Upper lobe of left lung (tissue), 6 donors: ENCODE data around the gene VWA8. TPM values are rescaled to one million over a fixed set of nuclear protein-coding genes. Genes with fewer than 3 reads are reported as not detected.
"Not testable (repeated sequence)": the region's sequence is repeated elsewhere in the genome, so short reads cannot be mapped to it uniquely, and the experiment has no call there.

Experiments
- ATAC-seq, 2 donors: fragments of 200-7000 bp; cut with Tn5 transposase; one replicate each; pipeline ENCODE4 v1.9.1; 2022; ENCODE audit warnings: mild to moderate bottlenecking in 2 of 2, moderate library complexity in 2 of 2; ENCODE audit not compliant: low FRiP score in 2 of 2
- DNase-seq, 2 donors: peaks; one replicate each; pipeline ENCODE4 v3.0.0-alpha.2; 2019 to 2020
- H3K27ac ChIP-seq, 4 donors: fragments of 200-600 bp; sonication (generic); one replicate each; pipeline ENCODE4 v1.5.1; 2016 to 2019
- H3K27me3 ChIP-seq, 4 donors: fragments of 200-600 bp; sonication (generic); one replicate each; pipeline ENCODE4 v1.5.1; 2017 to 2019
- H3K36me3 ChIP-seq, 4 donors: fragments of 200-600 bp; sonication (generic); one replicate each; pipeline ENCODE4 v1.5.1; 2016 to 2019
- H3K4me1 ChIP-seq, 4 donors: fragments of 200-600 bp; sonication (generic); one replicate each; pipeline ENCODE4 v1.5.1; 2018 to 2019
- H3K4me3 ChIP-seq, 4 donors: fragments of 200-600 bp; sonication (generic); one replicate each; pipeline ENCODE4 v1.5.1; 2017 to 2019; ENCODE audit warnings: mild to moderate bottlenecking in 2 of 4, moderate library complexity in 1 of 4
- H3K9me3 ChIP-seq, 4 donors: fragments of 200-600 bp; sonication (generic); one replicate each; pipeline ENCODE4 v1.5.1; 2018 to 2019
- EP300 ChIP-seq, 4 donors: sonication (generic); formaldehyde crosslinking; IDR thresholded peaks; one replicate each; pipeline ENCODE4 v1.5.1; 2017; ENCODE audit warnings: antibody characterized with exemption in 4 of 4, control low read depth in 2 of 4
- POLR2A ChIP-seq, 4 donors: fragments of 450-650 bp; IDR thresholded peaks; one replicate each; pipeline ENCODE4 v1.5.1; 2016 to 2017; ENCODE audit warnings: antibody characterized with exemption in 4 of 4, mild to moderate bottlenecking in 2 of 4
- POLR2AphosphoS5 ChIP-seq, 2 donors: sonication (generic); formaldehyde crosslinking; IDR thresholded peaks; one replicate each; pipeline ENCODE4 v1.5.1; 2017; ENCODE audit warnings: antibody characterized with exemption in 2 of 2
- WGBS, 2 donors: methylation state at CpG; one replicate each; pipeline ENCODE4 v1.1.5; 2017 to 2018; 5-methylcytosine and 5-hydroxymethylcytosine counted together
- total RNA-seq, 6 donors: library from RNA; depleted of rRNA in 4 of 6; stranded (reverse); fragments of >200 nt in 4 of 6; gene quantifications; one replicate each; pipeline versions ENCODE4 v1.1.0 to v1.2.1, GENCODE V29; 2016 to 2021
- TF ChIP-seq, protein P1 (sequence below), 6 experiments: fragments of 450-650 bp in 4 of 6; fragments of 200-600 bp in 2 of 6; sonication (generic) in 2 of 6; IDR thresholded peaks; one replicate each; pipeline ENCODE4 v1.5.1; 2016 to 2019; ENCODE audit warnings: antibody characterized with exemption in 6 of 6
- donor health status: DM: no; HTN: no; CAD: no; lungs with moderate emphysema.
- donor health status: DM: no; HTN: yes; CAD: no; lungs with severe emphysema.

VWA8 gene
- total RNA-seq, 6 donors from 2014 or later = 15.0 to 39.8 (median 16.9) TPM

DNA sequence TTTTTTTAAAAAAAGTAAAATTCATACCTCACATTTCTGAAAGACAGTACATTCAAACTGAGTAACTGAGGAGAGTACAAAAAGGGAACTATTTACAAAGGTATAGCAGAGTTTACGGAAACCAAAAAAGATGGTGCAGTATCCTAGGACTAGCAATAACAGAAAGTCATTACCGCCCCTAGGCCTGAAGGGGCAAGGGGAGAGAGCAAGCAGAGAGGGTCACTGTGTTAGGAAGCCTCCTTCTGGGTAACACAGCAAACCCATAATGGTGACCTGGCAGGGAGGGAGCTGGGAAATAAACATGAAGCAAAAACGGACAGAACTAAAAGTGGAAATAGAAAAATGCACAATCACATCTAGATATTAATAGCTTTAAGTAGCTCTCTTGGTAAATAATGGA lies 8.2 kb downstream of the VWA8 start:
- no peaks in the 10 kb centered on the region for H3K27me3 ChIP-seq
- DNase-seq = no peak
- TF ChIP-seq POLR2A (IDR thresholded peaks at IDR 0.05) (no peak), POLR2AphosphoS5 (IDR thresholded peaks at IDR 0.05) (no peak), EP300 (IDR thresholded peaks at IDR 0.05) (no peak)
- TF ChIP-seq, protein P1, sequence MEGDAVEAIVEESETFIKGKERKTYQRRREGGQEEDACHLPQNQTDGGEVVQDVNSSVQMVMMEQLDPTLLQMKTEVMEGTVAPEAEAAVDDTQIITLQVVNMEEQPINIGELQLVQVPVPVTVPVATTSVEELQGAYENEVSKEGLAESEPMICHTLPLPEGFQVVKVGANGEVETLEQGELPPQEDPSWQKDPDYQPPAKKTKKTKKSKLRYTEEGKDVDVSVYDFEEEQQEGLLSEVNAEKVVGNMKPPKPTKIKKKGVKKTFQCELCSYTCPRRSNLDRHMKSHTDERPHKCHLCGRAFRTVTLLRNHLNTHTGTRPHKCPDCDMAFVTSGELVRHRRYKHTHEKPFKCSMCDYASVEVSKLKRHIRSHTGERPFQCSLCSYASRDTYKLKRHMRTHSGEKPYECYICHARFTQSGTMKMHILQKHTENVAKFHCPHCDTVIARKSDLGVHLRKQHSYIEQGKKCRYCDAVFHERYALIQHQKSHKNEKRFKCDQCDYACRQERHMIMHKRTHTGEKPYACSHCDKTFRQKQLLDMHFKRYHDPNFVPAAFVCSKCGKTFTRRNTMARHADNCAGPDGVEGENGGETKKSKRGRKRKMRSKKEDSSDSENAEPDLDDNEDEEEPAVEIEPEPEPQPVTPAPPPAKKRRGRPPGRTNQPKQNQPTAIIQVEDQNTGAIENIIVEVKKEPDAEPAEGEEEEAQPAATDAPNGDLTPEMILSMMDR (IDR thresholded peaks at IDR 0.05) = no peak
- no peak for ATAC-seq
- no peak overlapping the region for H3K4me3 ChIP-seq
- no peak overlapping the region for H3K27ac ChIP-seq
- no peaks in the 10 kb centered on the region for H3K9me3 ChIP-seq
- WGBS, 2 donors = 74 to 78% methylated on average over 3 of the region's 3 CpGs
- no peaks in the 10 kb centered on the region for H3K4me1 ChIP-seq
- H3K36me3 ChIP-seq = no peaks in the 10 kb centered on the region

DNA sequence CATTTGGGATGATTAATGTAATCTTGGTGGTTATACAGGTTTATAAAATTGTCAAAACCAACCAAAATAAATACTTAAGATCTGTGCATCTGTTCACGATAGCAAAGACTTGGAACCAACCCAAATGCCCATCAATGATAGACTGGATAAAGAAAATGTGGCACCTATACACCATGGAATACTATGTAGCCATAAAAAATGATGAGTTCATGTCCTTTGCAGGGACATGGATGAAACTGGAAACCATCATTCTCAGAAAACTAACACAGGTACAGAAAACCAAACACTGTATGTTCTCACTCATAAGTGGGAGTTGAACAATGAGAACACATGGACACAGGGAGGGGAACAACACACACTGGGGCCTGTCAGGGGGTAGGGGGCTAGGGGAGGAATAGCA lies 11.8 kb downstream of the VWA8 start:
- WGBS, 2 donors = 95 to 96% methylated on average over 1 of the region's 1 CpG
- not testable (repeated sequence) for H3K27ac ChIP-seq, DNase-seq, H3K36me3 ChIP-seq, H3K4me3 ChIP-seq, H3K4me1 ChIP-seq, H3K27me3 ChIP-seq, H3K9me3 ChIP-seq, ATAC-seq

DNA sequence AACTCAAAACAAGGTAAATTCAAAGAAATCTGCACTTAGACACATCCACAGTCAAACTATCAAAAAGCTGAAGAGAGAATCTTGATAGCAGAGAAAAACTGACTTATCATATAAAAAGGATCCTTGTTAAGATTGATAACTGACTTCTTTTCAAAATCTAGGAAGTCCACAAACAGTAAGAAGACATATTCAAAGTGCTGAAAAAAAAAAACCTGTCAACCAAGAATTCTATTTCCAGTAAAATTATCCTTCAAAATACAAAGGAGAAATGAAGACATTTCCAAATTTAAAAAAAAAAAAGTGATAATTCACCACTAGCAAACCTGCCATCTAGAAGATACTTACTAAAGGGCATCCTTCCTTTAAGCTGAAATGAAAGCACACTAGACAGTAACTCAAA lies 15.0 kb downstream of the VWA8 start:
- peaks cover 0 to 6% (median 3%) of the 10 kb centered on the region in 4 donors for H3K9me3 ChIP-seq
- no peak overlapping the region for H3K4me3 ChIP-seq
- DNase-seq = no peak
- H3K27ac ChIP-seq = no peak overlapping the region
- TF ChIP-seq POLR2A (IDR thresholded peaks at IDR 0.05) = no peak
- TF ChIP-seq POLR2AphosphoS5 (IDR thresholded peaks at IDR 0.05) = no peak
- TF ChIP-seq, protein P1 (IDR thresholded peaks at IDR 0.05) = no peak
- TF ChIP-seq EP300 (IDR thresholded peaks at IDR 0.05) = no peak
- no peak for ATAC-seq
- no peaks in the 10 kb centered on the region for H3K4me1 ChIP-seq
- H3K36me3 ChIP-seq = peaks cover 0 to 4% (median 0%) of the 10 kb centered on the region in 4 donors
- no peaks in the 10 kb centered on the region for H3K27me3 ChIP-seq

DNA sequence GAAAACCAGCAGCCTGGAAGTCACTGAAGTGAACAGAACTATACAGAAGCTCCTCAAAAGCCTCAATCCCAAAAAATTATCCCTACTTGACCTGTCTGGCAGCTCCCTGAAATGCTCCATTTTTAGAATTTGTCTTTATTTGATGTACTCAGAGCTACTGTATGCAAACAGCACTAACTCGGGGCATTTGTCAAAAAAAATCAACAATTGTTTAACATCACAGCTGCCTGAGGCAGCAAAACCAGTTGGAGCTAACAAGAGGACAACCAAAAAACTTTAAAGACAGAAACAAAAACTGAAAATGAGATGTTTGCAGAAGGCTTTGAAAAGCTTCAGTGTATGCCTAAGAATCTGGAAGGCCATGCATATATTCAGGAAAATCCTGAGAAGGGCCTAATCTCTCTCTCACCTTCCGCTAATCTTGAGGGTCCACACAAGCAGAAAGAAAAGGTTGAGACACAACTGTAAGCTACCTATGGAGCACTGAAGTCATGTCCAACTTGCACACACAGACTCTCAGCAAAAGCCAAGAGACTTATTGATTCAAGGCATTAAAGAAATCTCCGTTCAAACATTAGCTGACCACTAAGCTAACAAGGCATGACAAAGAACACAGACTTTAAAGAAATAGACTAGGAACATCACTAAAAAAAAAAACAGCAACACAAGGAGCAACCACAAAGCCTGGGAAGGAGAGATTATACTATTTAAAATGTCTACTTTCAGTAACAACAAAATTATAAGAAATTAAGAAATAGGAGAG lies 16.1 kb downstream of the VWA8 start:
- Histone ChIP-seq H3K27me3 (no peaks in the 10 kb centered on the region), H3K4me1 (no peaks in the 10 kb centered on the region), H3K9me3 (peaks cover 0 to 6% (median 3%) of the 10 kb centered on the region in 4 donors), H3K27ac (no peak overlapping the region), H3K36me3 (peaks cover 0 to 4% (median 0%) of the 10 kb centered on the region in 4 donors), H3K4me3 (no peak overlapping the region)
- no peak for DNase-seq
- no peak for TF ChIP-seq EP300 (IDR thresholded peaks at IDR 0.05)
- TF ChIP-seq POLR2AphosphoS5 (IDR thresholded peaks at IDR 0.05) = no peak
- TF ChIP-seq POLR2A (IDR thresholded peaks at IDR 0.05) = no peak
- TF ChIP-seq, protein P1 (IDR thresholded peaks at IDR 0.05) = no peak
- no peak for ATAC-seq
- WGBS, 2 donors = 86 to 88% methylated on average over 3 of the region's 3 CpGs

DNA sequence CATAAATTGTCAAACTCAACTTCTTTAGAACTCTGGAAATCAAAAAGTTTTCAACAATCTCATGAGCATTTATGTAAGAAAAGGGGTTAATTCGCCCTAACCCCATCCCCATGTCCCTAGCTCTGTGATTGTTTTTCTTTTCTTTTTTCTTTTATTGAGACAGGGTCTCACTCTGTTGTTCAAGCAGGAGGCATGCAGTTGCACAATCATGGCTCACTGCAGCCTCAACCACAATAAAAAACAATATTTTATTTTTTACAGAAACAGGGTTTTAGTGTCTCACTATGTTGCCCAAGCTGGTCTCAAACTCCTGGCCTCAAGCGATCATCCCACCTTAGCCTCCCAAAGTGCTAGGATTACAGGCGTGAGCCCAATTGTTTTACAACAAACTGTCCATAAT lies 16.7 kb downstream of the VWA8 start:
- 94 to 95% methylated on average over 3 of the region's 3 CpGs for WGBS, 2 donors
- Histone ChIP-seq H3K27ac (no peak overlapping the region), H3K27me3 (no peaks in the 10 kb centered on the region), H3K36me3 (peaks cover 0 to 4% (median 0%) of the 10 kb centered on the region in 4 donors), H3K4me1 (no peaks in the 10 kb centered on the region), H3K9me3 (peaks cover 0 to 6% (median 3%) of the 10 kb centered on the region in 4 donors), H3K4me3 (no peak overlapping the region)
- DNase-seq (no peak), ATAC-seq (no peak)
- TF ChIP-seq POLR2AphosphoS5 (IDR thresholded peaks at IDR 0.05) = no peak
- no peak for TF ChIP-seq POLR2A (IDR thresholded peaks at IDR 0.05)
- no peak for TF ChIP-seq EP300 (IDR thresholded peaks at IDR 0.05)
- TF ChIP-seq, protein P1 (IDR thresholded peaks at IDR 0.05) = no peak
